Prostate gland (tissue), 2 donors: ENCODE measurements around the gene ZNF263. TPM values are rescaled to one million over a fixed set of nuclear protein-coding genes. Genes with fewer than 3 reads are reported as not detected.

ENCODE experiments used
- DNase-seq: peaks from one replicate; pipeline ENCODE4 v3.0.0-alpha.2; 2019; ENCODE audit warnings: low spot score
- H3K27ac ChIP-seq, 2 donors: fragments of 200-600 bp; sonication (generic); 2 replicates each; pipeline ENCODE4 v1.5.1; 2017 to 2019
- H3K27me3 ChIP-seq: fragments of 200-600 bp; sonication (generic); replicated peaks from 2 replicates; pipeline ENCODE4 v1.5.1; 2019; ENCODE audit not compliant: insufficient read depth
- H3K36me3 ChIP-seq, 2 donors: fragments of 200-600 bp; sonication (generic); 1 replicate in 1 of 2; 2 replicates in 1 of 2; pipeline versions ENCODE4 v1.5.1 to v1.8.1; 2017 to 2019
- H3K4me1 ChIP-seq: fragments of 200-600 bp; sonication (generic); replicated peaks from 2 replicates; pipeline ENCODE4 v1.5.1; 2019
- H3K4me3 ChIP-seq, 2 donors: fragments of 200-600 bp; sonication (generic); 2 replicates each; pipeline ENCODE4 v1.5.1; 2017 to 2019
- H3K9me3 ChIP-seq: fragments of 200-600 bp; sonication (generic); 2 replicates; pipeline ENCODE4 v1.5.1; 2017
- CTCF ChIP-seq, 4 experiments: fragments of 200-600 bp in 2 of 4; fragments of 450-650 bp in 2 of 4; sonication (generic) in 2 of 4; IDR thresholded peaks; 1 replicate in 3 of 4; 2 replicates in 1 of 4; pipeline ENCODE4 v1.5.1; 2016 to 2019; ENCODE audit warnings: antibody characterized with exemption in 4 of 4, mild to moderate bottlenecking in 2 of 4, moderate library complexity in 2 of 4
- POLR2A ChIP-seq: fragments of 450-650 bp; IDR thresholded peaks from one replicate; pipeline ENCODE4 v1.6.1; 2016; ENCODE audit warnings: antibody characterized with exemption, mild to moderate bottlenecking
- POLR2AphosphoS5 ChIP-seq: sonication (generic); formaldehyde crosslinking; IDR thresholded peaks from one replicate; pipeline ENCODE4 v1.6.1; 2017; ENCODE audit warnings: antibody characterized with exemption
- WGBS: methylation state at CpG from one replicate; pipeline ENCODE4 v1.1.5; 2018; 5-methylcytosine and 5-hydroxymethylcytosine counted together
- intact Hi-C: fragments of 100-400 bp; cut with DNase I; formaldehyde crosslinking; loops from one replicate; pipeline ENCODE4 v1.14.2; 2022
- total RNA-seq, 2 donors: library from RNA; depleted of rRNA; stranded (reverse); fragments of >200 nt; gene quantifications; one replicate each; pipeline ENCODE4 v1.1.0, GENCODE V29; 2016

Gene ZNF263
- total RNA-seq, 2 donors from 2014 or later, result 51.2 to 88.8 TPM

DNA sequence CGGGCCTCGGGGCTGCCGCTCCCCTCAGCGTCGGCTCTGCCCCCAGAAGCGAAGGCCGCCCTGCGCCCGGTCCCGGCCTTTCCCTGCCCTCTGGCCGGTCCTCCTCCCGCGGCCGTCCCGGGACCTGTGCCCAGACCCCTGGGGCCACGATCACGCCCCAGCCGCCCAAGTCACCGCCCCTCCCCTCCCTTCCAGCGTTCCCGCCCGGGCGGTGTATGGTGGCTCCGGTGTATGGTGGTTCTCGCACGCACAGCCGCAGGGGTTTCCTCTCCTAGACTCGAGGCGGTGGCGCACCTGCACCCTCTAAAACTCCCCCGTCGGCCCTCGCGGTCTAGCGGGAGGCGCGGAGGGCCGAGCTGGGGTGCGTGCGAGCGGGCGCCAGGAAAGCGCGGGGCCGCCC, 11.9 kb downstream of the ZNF263 start:
- intact Hi-C loops, result no loop called here
- no peak overlapping the region for H3K27ac ChIP-seq
- no peaks in the 10 kb centered on the region for H3K27me3 ChIP-seq
- peaks cover 9 to 19% of the 10 kb centered on the region in 2 donors for H3K36me3 ChIP-seq
- DNase-seq, result no peak
- peaks cover 5% of the 10 kb centered on the region for H3K9me3 ChIP-seq
- no peaks in the 10 kb centered on the region for H3K4me1 ChIP-seq
- TF ChIP-seq CTCF (IDR thresholded peaks at IDR 0.05) (no peak), POLR2AphosphoS5 (no peak), POLR2A (no peak)
- 42% methylated on average over 43 of the region's 45 CpGs for WGBS
- no peak overlapping the region for H3K4me3 ChIP-seq

- DNase-seq, result no peak
- intact Hi-C loops, result no loop called here
- H3K36me3 ChIP-seq, result peaks cover 4 to 13% of the 10 kb centered on the region in 2 donors
- WGBS, result 72% methylated on average over 13 of the region's 13 CpGs
- no peak overlapping the region for H3K4me3 ChIP-seq
- no peak overlapping the region for H3K27ac ChIP-seq
- H3K4me1 ChIP-seq, result no peaks in the 10 kb centered on the region
- H3K9me3 ChIP-seq, result no peaks in the 10 kb centered on the region
- TF ChIP-seq POLR2AphosphoS5 (no peak), POLR2A (no peak), CTCF (IDR thresholded peaks at IDR 0.05) (no peak)
- no peaks in the 10 kb centered on the region for H3K27me3 ChIP-seq
Observed at GRCh38 chr16:3295783-3296182, 12.5 kb downstream of the ZNF263 start.

DNA sequence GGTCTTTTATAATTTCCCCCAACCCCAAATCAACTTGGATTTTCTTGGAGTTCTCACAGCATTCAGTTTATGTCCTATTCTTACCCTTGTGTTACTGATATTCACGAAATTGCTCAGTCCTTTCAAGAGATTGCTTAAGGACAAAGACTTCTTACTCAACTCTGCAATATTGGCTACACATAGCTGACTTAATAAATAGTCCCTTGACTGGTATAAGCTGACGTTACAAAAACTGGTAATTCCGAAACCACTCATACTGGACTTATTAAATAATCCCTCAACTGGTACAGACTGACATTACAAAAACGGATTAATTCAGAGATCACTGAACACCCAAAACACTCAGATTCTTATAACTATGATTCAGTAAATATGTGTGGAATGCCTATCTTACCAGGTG, 21.1 kb downstream of the ZNF263 start:
- TF ChIP-seq POLR2A (no peak), POLR2AphosphoS5 (no peak), CTCF (IDR thresholded peaks at IDR 0.05) (no peak)
- H3K9me3 ChIP-seq, result peaks cover 3% of the 10 kb centered on the region
- no peaks in the 10 kb centered on the region for H3K4me1 ChIP-seq
- H3K27ac ChIP-seq, result no peak overlapping the region
- DNase-seq, result no peak
- H3K27me3 ChIP-seq, result no peaks in the 10 kb centered on the region
- 66% methylated on average over 4 of the region's 4 CpGs for WGBS
- H3K36me3 ChIP-seq, result peaks cover 4 to 8% of the 10 kb centered on the region in 2 donors
- intact Hi-C loops, result loop anchor here (2.0 to 10.0 kb wide), 2 partner anchors 22 to 100 kb away; partner anchors contain the start of genes ZNF174, ZNF263 and ZSCAN32
- peak overlapping the region; percentile 73 to 78 for H3K4me3 ChIP-seq

- H3K4me3 ChIP-seq, result peak within 1 kb of the TSS; percentile 73 to 78
- H3K27me3 ChIP-seq, result no peaks in the 10 kb centered on the region
- H3K4me1 ChIP-seq, result no peaks in the 10 kb centered on the region
- peaks cover 3% of the 10 kb centered on the region for H3K9me3 ChIP-seq
- TF ChIP-seq POLR2AphosphoS5 (peak; percentile 91), CTCF (IDR thresholded peaks at IDR 0.05) (peak in 3 of 4 experiments; percentile 12 to 44 (median 38)), POLR2A (peak; percentile 57)
- peaks cover 4 to 8% of the 10 kb centered on the region in 2 donors for H3K36me3 ChIP-seq
- intact Hi-C loops, result loop anchor here (2.0 to 10.0 kb wide), 2 partner anchors 23 to 99 kb away; partner anchors contain the start of genes ZNF174, ZNF263 and ZSCAN32
- DNase-seq, result peak; percentile 82
- peak within 1 kb of the TSS; percentile 91 to 93 for H3K27ac ChIP-seq
- under 1% methylated on average over 68 of the region's 103 CpGs for WGBS
Observed at GRCh38 chr16:3305109-3306068, 22.1 kb downstream of the ZNF263 start, which contains the start of the genes TIGD7 and ZNF75A. TSS of gene TIGD7 (minus strand) at chr16:3305430. CDS start at chr16:3300614, 4,816 bp downstream. TSS of gene ZNF75A (plus strand) at chr16:3305497. CDS start at chr16:3308429, 2,932 bp downstream.
